Measurements from ENCODE around the gene P2RY12.
"Not testable (repeated sequence)": the region's sequence is repeated elsewhere in the genome, so short reads cannot be mapped to it uniquely, and the experiment has no call there.

The P2RY12 gene

GRCh38 chr3:151393146-151393830 lies 8.7 kb upstream of the P2RY12 start:
- DNase-seq (ENCODE audit: low read depth in 2 of 2), result no peak

- DNase-seq (ENCODE audit: low read depth in 2 of 2), result not testable (repeated sequence)
Observed at GRCh38 chr3:151392191-151392590, 7.6 kb upstream of the P2RY12 start.

- DNase-seq (ENCODE audit: low read depth in 2 of 2), result no peak
Observed at GRCh38 chr3:151391720-151392119, 7.2 kb upstream of the P2RY12 start.

- no peak for DNase-seq (ENCODE audit: low read depth in 2 of 2)
Observed at GRCh38 chr3:151387842-151388241, 3.3 kb upstream of the P2RY12 start.

GRCh38 chr3:151387432-151387831 lies 2.9 kb upstream of the P2RY12 start:
- no peak for DNase-seq (ENCODE audit: low read depth in 2 of 2)

- no peak for DNase-seq (ENCODE audit: low read depth in 2 of 2)
Observed at GRCh38 chr3:151386056-151386455, 1.5 kb upstream of the P2RY12 start.

GRCh38 chr3:151383956-151384355 lies 597 bp downstream of the P2RY12 start:
- no peak for DNase-seq (ENCODE audit: low read depth in 2 of 2)

GRCh38 chr3:151383111-151383510 lies 1.4 kb downstream of the P2RY12 start:
- no peak for DNase-seq (ENCODE audit: low read depth in 2 of 2)

GRCh38 chr3:151382671-151383070 lies 1.9 kb downstream of the P2RY12 start:
- DNase-seq (ENCODE audit: low read depth in 2 of 2), result no peak

- no peak for DNase-seq (ENCODE audit: low read depth in 2 of 2)
Observed at GRCh38 chr3:151379083-151379734, 5.3 kb downstream of the P2RY12 start.

- no peak for DNase-seq (ENCODE audit: low read depth in 2 of 2)
Observed at GRCh38 chr3:151377768-151378385, 6.7 kb downstream of the P2RY12 start.

GRCh38 chr3:151372063-151372820 lies 12.3 kb downstream of the P2RY12 start:
- DNase-seq (ENCODE audit: low read depth in 2 of 2), result no peak

GRCh38 chr3:151371526-151371925 lies 13.0 kb downstream of the P2RY12 start:
- no peak for DNase-seq (ENCODE audit: low read depth in 2 of 2)

- no peak for DNase-seq (ENCODE audit: low read depth in 2 of 2)
Observed at GRCh38 chr3:151367448-151367847, 17.1 kb downstream of the P2RY12 start.

GRCh38 chr3:151366993-151367392 lies 17.6 kb downstream of the P2RY12 start:
- DNase-seq (ENCODE audit: low read depth in 2 of 2), result no peak

GRCh38 chr3:151362751-151363174 lies 21.8 kb downstream of the P2RY12 start:
- no peak for DNase-seq (ENCODE audit: low read depth in 2 of 2)

- DNase-seq (ENCODE audit: low read depth in 2 of 2), result no peak
Observed at GRCh38 chr3:151357463-151357850, 27.1 kb downstream of the P2RY12 start.

- DNase-seq (ENCODE audit: low read depth in 2 of 2), result no peak
Observed at GRCh38 chr3:151356794-151357462, 27.6 kb downstream of the P2RY12 start.

GRCh38 chr3:151351648-151352047 lies 32.9 kb downstream of the P2RY12 start:
- DNase-seq (ENCODE audit: low read depth in 2 of 2), result no peak

- no peak for DNase-seq (ENCODE audit: low read depth in 2 of 2)
Observed at GRCh38 chr3:151351219-151351618, 33.3 kb downstream of the P2RY12 start.

GRCh38 chr3:151350656-151351055 lies 33.9 kb downstream of the P2RY12 start:
- DNase-seq (ENCODE audit: low read depth in 2 of 2), result no peak

GRCh38 chr3:151347432-151347831 lies 37.1 kb downstream of the P2RY12 start:
- DNase-seq (ENCODE audit: low read depth in 2 of 2), result no peak
